HCT116 (cell line): Measurements from ENCODE around the gene YWHAE. TPM values are rescaled to one million over a fixed set of nuclear protein-coding genes. Genes with fewer than 3 reads are reported as not detected.

Experiments used
- ATAC-seq: fragments of 200-7000 bp; cut with Tn5 transposase; 2 replicates; pipeline ENCODE4 v1.9.1; 2020; ENCODE audit warnings: mild to moderate bottlenecking, moderate library complexity
- BruUV-seq: library from RNA; stranded (reverse); fragments of 400-500 nt; replicated peaks from 2 replicates; lab custom pipeline; 2021; lab: Mats Ljungman, UMichigan
- CTCF ChIA-PET: fragments of 300-600 bp; sonication (Branson Sonifier 250); formaldehyde crosslinking; loops from one replicate; lab custom pipeline; 2021; ENCODE audit warnings: antibody characterized with exemption; lab: Charles Lee
- POLR2A ChIA-PET: fragments of 300-600, 350-600 bp; sonication (Branson Sonifier 250); formaldehyde crosslinking; loops from one replicate; lab custom pipeline; 2021; ENCODE audit warnings: antibody characterized with exemption; lab: Charles Lee
- RAD21 ChIA-PET, 2 experiments: fragments of 300-600 bp; sonication (Branson Sonifier 250); formaldehyde crosslinking; loops; one replicate each; lab custom pipeline; 2023; ENCODE audit warnings: low total read pairs in 2 of 2; ENCODE audit not compliant: uncharacterized antibody in 2 of 2, unreplicated experiment in 2 of 2, low non-redundant PET in 1 of 2; lab: Charles Lee
- DNase-seq: peaks from one replicate; pipeline ENCODE4 v3.0.0-alpha.2; 2010; ENCODE audit warnings: low read depth, low spot score
- H2AFZ ChIP-seq: fragments of 200-600 bp; shearing (Covaris generic), sonication (generic); 2 replicates; pipeline ENCODE4 v1.6.1; 2017; ENCODE audit warnings: low read depth, mixed run types, mixed read lengths, antibody characterized with exemption, low read length; ENCODE audit not compliant: poor library complexity, severe bottlenecking
- H3K27ac ChIP-seq: 2 replicates; pipeline ENCODE4 v1.5.1; 2012; ENCODE audit warnings: low read depth, low read length
- H3K27me3 ChIP-seq: fragments of 200-600 bp; sonication (generic); 2 replicates; pipeline ENCODE4 v1.6.1; 2016; ENCODE audit warnings: mixed run types, low read length, mixed read lengths; ENCODE audit not compliant: insufficient read depth
- H3K36me3 ChIP-seq, 2 experiments: fragments of 200-500 bp in 1 of 2; fragments of 200-600 bp in 1 of 2; sonication (Bioruptor generic) in 1 of 2; sonication (generic) in 1 of 2; 2 replicates each; pipeline versions ENCODE4 v1.5.1 to v1.6.1; 2014 to 2016; ENCODE audit warnings: low read length in 2 of 2, inconsistent platforms in 1 of 2, mixed read lengths in 1 of 2, mixed run types in 1 of 2; ENCODE audit not compliant: insufficient read depth in 2 of 2, control insufficient read depth in 1 of 2
- H3K4me1 ChIP-seq, 2 experiments: fragments of 200-600 bp in 1 of 2; sonication (generic) in 1 of 2; 2 replicates each; pipeline versions ENCODE4 v1.5.1 to v1.6.1; 2012 to 2017; ENCODE audit warnings: low read length in 2 of 2, inconsistent platforms in 1 of 2, mild to moderate bottlenecking in 1 of 2, mixed read lengths in 1 of 2, mixed run types in 1 of 2, moderate library complexity in 1 of 2; ENCODE audit not compliant: insufficient read depth in 2 of 2, control insufficient read depth in 1 of 2
- H3K4me2 ChIP-seq: fragments of 200-600 bp; sonication (generic); 2 replicates; pipeline ENCODE4 v1.6.1; 2017; ENCODE audit warnings: mixed run types, low read length, mixed read lengths
- H3K4me3 ChIP-seq, 2 experiments: fragments of 200-600 bp in 1 of 2; sonication (generic) in 1 of 2; replicated peaks in 1 of 2; 2 replicates each; pipeline ENCODE4 v1.5.1; 2011 to 2016; ENCODE audit warnings: low read length in 2 of 2, control low read depth in 1 of 2, low read depth in 1 of 2, mild to moderate bottlenecking in 1 of 2, mixed read lengths in 1 of 2, mixed run types in 1 of 2
- H3K79me2 ChIP-seq: fragments of 200-600 bp; sonication (generic); 2 replicates; pipeline ENCODE4 v1.6.1; 2017; ENCODE audit warnings: mild to moderate bottlenecking, mixed run types, low read length, moderate library complexity, mixed read lengths; ENCODE audit not compliant: insufficient read depth
- H3K9ac ChIP-seq: fragments of 200-600 bp; sonication (generic); 2 replicates; pipeline ENCODE4 v1.6.1; 2016; ENCODE audit warnings: low read length, mixed read lengths
- H3K9me2 ChIP-seq: fragments of 200-600 bp; sonication (generic), shearing (Covaris generic); 2 replicates; pipeline ENCODE4 v1.6.1; 2017; ENCODE audit warnings: mixed run types, mild to moderate bottlenecking, moderate library complexity; ENCODE audit not compliant: insufficient read depth
- H3K9me3 ChIP-seq, 2 experiments: fragments of 200-500 bp in 1 of 2; fragments of 200-600 bp in 1 of 2; sonication (Bioruptor generic) in 1 of 2; sonication (generic) in 1 of 2; 2 replicates each; pipeline ENCODE4 v1.6.1; 2014 to 2017; ENCODE audit warnings: low read length in 2 of 2, mixed read lengths in 2 of 2, inconsistent platforms in 1 of 2, low read depth in 1 of 2, mild to moderate bottlenecking in 1 of 2, mixed run types in 1 of 2, moderate library complexity in 1 of 2; ENCODE audit not compliant: control insufficient read depth in 1 of 2, insufficient read depth in 1 of 2
- H4K20me1 ChIP-seq: fragments of 200-600 bp; sonication (generic), shearing (Covaris generic); 2 replicates; pipeline ENCODE4 v1.6.1; 2017; ENCODE audit warnings: mixed run types, mild to moderate bottlenecking, moderate library complexity; ENCODE audit not compliant: insufficient read depth
- ELF1 ChIP-seq: IDR thresholded peaks from 2 replicates; pipeline ENCODE4 v1.6.1; 2012; ENCODE audit warnings: low read depth, borderline replicate concordance
- MAX ChIP-seq: IDR thresholded peaks from 2 replicates; pipeline ENCODE4 v1.6.1; 2012
- POLR2AphosphoS5 ChIP-seq: IDR thresholded peaks from 2 replicates; pipeline ENCODE4 v1.6.1; 2011; ENCODE audit warnings: mild to moderate bottlenecking, low read depth, low read length, moderate library complexity
- SP1 ChIP-seq: IDR thresholded peaks from 2 replicates; pipeline ENCODE4 v1.6.1; 2012; ENCODE audit warnings: low read depth
- intact Hi-C: fragments of 100-400 bp; cut with micrococcal nuclease; formaldehyde crosslinking; loops from 2 replicates; pipeline ENCODE4 v1.10.0; 2022
- total RNA-seq: library from RNA; stranded (reverse); gene quantifications from one replicate; pipeline ENCODE4 v1.2.1, GENCODE V29; 2021; ENCODE audit not compliant: unreplicated experiment

Gene YWHAE
- total RNA-seq, 1 experiment from 2014 or later: 735 TPM

GRCh38 chr17:1351971-1352370 is 48.1 kb downstream of the YWHAE start:
- intact Hi-C loops: no loop called here
- TSS peak; percentile 42 for BruUV-seq
- TF ChIP-seq SP1 (no peak), MAX (no peak), ELF1 (no peak), POLR2AphosphoS5 (no peak)
- H3K79me2 ChIP-seq: peaks cover 99% of the 10 kb centered on the region
- H3K9ac ChIP-seq: no peak overlapping the region
- DNase-seq: no peak
- no peak overlapping the region for H3K4me2 ChIP-seq
- no peak for ATAC-seq
- no peaks in the 10 kb centered on the region for H3K4me1 ChIP-seq
- H3K27ac ChIP-seq: no peak overlapping the region
- no peak overlapping the region for H3K4me3 ChIP-seq
- peaks cover 32% of the 10 kb centered on the region for H4K20me1 ChIP-seq
- H3K27me3 ChIP-seq: no peaks in the 10 kb centered on the region
- H3K9me3 ChIP-seq: no peaks in the 10 kb centered on the region
- no peaks in the 10 kb centered on the region for H3K9me2 ChIP-seq
- H2AFZ ChIP-seq: no peak overlapping the region
- POLR2A ChIA-PET: no interaction called here
- H3K36me3 ChIP-seq: peaks cover 39 to 48% of the 10 kb centered on the region in 2 experiments
- RAD21 ChIA-PET: interaction anchor here in 1 of 2 experiments (0.5 kb wide), 1 partner anchor 11 kb away, joined by 8 read pairs; no protein-coding TSS in a partner anchor
- CTCF ChIA-PET: interaction anchor here (1.7 kb wide), 1 partner anchor 14 kb away, joined by 5 read pairs; no protein-coding TSS in a partner anchor

- POLR2A ChIA-PET: no interaction called here
- RAD21 ChIA-PET: no interaction called here
- TF ChIP-seq SP1: no peak
- Histone ChIP-seq H3K36me3 (peaks cover 39 to 51% of the 10 kb centered on the region in 2 experiments), H3K9me3 (no peaks in the 10 kb centered on the region), H3K4me1 (no peaks in the 10 kb centered on the region), H3K9ac (no peak overlapping the region), H3K79me2 (peaks cover 99% of the 10 kb centered on the region), H3K9me2 (no peaks in the 10 kb centered on the region), H3K4me3 (no peak overlapping the region), H2AFZ (no peak overlapping the region), H3K27ac (no peak overlapping the region), H4K20me1 (peaks cover 36% of the 10 kb centered on the region), H3K27me3 (no peaks in the 10 kb centered on the region), H3K4me2 (no peak overlapping the region)
- no peak for ATAC-seq
- CTCF ChIA-PET: interaction anchor here (1.7 kb wide), 1 partner anchor 14 kb away, joined by 5 read pairs; no protein-coding TSS in a partner anchor
- DNase-seq: no peak
- BruUV-seq: no TSS peak
- intact Hi-C loops: no loop called here
Observed at GRCh38 chr17:1351275-1351674, 48.7 kb downstream of the YWHAE start.
